Hepatocyte (in vitro differentiated cells): ENCODE results near the gene MTPN.

ENCODE experiments used
- CTCF ChIP-seq: fragments of 200-600 bp; sonication (generic); IDR thresholded peaks from 2 replicates; pipeline ENCODE4 v1.5.1; 2016; ENCODE audit warnings: antibody characterized with exemption, mild to moderate bottlenecking; ENCODE audit not compliant: poor library complexity
- EZH2 ChIP-seq: fragments of 200-600 bp; sonication (generic); IDR thresholded peaks from 2 replicates; pipeline ENCODE4 v1.6.1; 2016; ENCODE audit warnings: antibody characterized with exemption, mild to moderate bottlenecking, borderline replicate concordance
- EZH2phosphoT487 ChIP-seq: fragments of 200-600 bp; sonication (generic); IDR thresholded peaks from one replicate; pipeline ENCODE4 v1.6.1; 2018; ENCODE audit warnings: antibody characterized with exemption, mild to moderate bottlenecking, low read depth, moderate library complexity; ENCODE audit not compliant: unreplicated experiment, severe bottlenecking

DNA sequence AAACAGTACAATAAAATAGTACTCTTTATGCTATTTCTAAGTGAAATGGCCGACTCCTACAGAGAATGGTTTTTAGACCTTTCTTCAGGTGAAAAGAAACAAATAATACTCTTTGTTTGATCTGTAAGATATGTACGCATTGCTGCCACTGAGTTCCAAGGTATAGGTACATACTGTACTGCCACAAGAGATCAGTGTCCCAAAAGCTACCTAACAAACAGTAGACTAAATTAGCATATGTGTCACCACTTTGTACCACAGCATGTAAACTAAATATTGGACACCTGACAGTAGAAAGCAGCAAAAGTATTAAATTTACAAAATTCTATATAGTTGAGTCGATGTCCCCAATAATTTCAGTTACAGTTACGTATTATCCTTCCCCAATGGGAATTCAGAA lies 14.4 kb downstream of the MTPN start:
- no peak for TF ChIP-seq CTCF
- no peak for TF ChIP-seq EZH2
- TF ChIP-seq EZH2phosphoT487 = no peak
